Cardiac fibroblast (primary cell): ENCODE data around the gene LMLN.

ENCODE experiments used
- DNase-seq, 2 donors: peaks; one replicate each; pipeline versions ENCODE4 v3.0.0 to v3.0.0-alpha.2; 2010; ENCODE audit warnings: low read depth in 2 of 2
- H3K4me3 ChIP-seq, 2 donors: replicated peaks in 1 of 2; 1 replicate in 1 of 2; 2 replicates in 1 of 2; pipeline ENCODE4 v1.5.1; 2011; ENCODE audit warnings: low read depth in 2 of 2, low read length in 2 of 2, mild to moderate bottlenecking in 2 of 2, moderate library complexity in 1 of 2
- TF ChIP-seq, protein P1 (sequence below): IDR thresholded peaks from one replicate; pipeline ENCODE4 v1.5.1; 2011; ENCODE audit warnings: low read depth, mild to moderate bottlenecking, low read length, inconsistent platforms

LMLN gene

DNA sequence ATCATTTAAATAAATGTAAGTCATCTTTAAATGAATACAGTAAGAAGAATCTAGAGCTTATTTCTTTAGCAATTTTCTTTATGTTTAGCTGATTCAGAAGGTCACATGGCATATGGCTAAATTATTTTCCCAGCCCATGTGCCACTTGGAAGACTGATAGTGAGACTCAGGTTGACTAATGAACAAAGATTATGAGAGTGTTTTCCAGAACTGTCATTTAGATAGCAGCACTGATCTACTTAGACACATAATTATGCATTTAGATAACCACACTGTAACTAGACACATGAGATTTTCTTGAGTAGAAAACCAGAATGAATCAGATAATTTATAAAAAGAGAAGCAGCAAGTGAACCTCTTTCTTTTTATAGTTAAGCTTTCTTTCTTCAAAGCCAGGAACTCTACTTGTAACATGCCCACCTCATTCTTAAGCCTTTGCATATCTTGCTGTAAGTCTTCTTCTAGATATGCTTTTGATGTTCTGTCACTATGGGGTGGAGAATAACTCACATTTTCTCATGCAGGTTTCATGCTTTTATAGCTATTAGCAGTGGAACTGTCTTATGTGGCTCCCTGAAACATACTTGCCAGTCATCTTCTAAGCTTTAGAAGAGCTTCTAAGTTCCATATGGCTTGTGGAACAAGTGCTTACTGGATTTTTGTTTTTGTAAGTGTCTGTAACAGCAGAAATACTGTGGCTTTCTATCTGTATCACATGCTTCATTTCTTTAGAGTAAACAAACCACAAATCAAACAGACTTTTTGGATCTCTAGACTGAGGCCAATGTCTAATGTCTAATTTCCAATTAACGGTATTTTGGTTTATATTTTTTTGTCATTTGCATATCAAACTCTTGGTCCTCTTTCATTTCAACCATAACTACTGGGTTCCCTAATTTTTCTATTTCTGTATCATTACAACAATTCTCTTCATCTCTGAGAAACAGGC lies 101.4 kb downstream of the LMLN start:
- no peak overlapping the region for H3K4me3 ChIP-seq
- DNase-seq, result no peak
- TF ChIP-seq, protein P1, sequence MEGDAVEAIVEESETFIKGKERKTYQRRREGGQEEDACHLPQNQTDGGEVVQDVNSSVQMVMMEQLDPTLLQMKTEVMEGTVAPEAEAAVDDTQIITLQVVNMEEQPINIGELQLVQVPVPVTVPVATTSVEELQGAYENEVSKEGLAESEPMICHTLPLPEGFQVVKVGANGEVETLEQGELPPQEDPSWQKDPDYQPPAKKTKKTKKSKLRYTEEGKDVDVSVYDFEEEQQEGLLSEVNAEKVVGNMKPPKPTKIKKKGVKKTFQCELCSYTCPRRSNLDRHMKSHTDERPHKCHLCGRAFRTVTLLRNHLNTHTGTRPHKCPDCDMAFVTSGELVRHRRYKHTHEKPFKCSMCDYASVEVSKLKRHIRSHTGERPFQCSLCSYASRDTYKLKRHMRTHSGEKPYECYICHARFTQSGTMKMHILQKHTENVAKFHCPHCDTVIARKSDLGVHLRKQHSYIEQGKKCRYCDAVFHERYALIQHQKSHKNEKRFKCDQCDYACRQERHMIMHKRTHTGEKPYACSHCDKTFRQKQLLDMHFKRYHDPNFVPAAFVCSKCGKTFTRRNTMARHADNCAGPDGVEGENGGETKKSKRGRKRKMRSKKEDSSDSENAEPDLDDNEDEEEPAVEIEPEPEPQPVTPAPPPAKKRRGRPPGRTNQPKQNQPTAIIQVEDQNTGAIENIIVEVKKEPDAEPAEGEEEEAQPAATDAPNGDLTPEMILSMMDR, result no peak

DNA sequence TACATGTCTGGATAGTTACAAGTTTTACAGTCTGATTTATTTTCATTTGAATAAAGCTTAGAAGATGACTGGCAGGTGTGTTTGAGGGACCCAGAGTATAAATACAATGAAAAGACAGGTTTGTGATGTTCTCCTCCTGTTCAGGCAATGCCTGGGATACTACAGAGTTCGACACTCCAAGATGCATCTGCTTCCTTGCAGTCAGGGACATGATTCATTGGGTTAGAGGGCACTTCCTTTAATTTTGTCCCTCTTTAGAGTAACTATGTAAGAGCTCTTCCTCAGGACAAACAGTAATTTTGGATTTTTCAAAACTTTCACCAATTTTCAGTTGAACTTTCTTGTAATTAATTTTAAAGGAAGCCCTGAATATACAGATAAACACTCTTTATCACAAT lies 102.0 kb downstream of the LMLN start:
- no peak for DNase-seq
- H3K4me3 ChIP-seq, result no peak overlapping the region
- TF ChIP-seq, protein P1, result no peak

DNA sequence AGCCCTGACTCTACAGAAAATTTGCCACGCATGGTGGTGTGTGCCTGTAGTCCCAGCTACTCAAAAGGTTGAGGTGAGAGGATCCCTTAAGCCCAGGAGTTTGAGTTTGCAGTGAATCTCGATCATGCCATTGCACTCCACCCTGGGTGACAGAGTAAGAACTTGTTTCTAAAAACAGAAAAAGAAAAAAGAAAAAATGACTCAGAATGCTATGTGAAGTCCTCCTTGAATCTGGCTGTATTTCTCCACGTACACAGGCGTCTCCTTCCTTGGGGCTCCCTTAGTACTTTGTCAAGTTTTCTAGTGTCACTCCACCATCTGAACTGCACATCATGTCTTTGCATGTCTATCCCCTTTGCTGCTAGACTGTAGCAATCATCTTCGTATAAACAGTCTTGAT lies 104.4 kb downstream of the LMLN start:
- TF ChIP-seq, protein P1, result no peak
- no peak overlapping the region for H3K4me3 ChIP-seq
- DNase-seq, result no peak

DNA sequence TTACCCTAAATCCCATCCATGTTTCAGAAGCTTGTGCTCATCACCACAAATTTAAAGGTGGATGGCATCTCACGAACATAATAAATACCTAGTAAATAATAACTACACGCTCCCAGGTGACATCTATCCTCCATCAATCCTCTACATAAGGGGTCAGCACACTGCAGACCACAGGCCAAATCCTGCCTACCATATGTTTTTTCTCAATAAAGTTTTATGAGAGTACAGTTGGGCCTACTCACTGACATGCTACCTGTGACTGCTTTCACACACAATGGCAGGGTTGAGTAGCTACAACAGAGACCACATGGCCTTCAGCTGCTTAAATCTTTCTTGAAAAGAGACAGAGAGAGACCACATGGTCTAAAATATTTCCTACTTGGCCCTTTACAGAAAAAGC lies 105.9 kb downstream of the LMLN start:
- H3K4me3 ChIP-seq, result no peak overlapping the region
- TF ChIP-seq, protein P1, result no peak
- DNase-seq, result no peak

DNA sequence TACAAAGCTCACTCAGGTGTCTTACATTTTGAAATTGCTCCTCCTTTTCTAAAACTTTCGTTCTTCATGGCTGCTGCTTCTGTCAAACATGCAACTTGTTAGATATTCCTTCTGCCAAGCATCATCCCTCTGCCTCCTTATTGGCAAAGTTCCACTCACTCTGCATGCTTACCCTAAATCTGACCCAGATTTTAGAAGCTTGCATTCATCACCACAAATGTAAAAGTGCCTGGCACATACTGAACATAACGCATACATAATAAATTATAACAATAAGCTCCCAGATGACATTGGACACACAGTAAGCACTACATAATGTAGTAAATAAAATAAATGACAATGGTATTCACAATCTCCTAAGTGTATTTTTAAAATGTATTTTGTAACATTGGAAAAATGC lies 107.4 kb downstream of the LMLN start:
- no peak overlapping the region for H3K4me3 ChIP-seq
- TF ChIP-seq, protein P1, result no peak
- no peak for DNase-seq

DNA sequence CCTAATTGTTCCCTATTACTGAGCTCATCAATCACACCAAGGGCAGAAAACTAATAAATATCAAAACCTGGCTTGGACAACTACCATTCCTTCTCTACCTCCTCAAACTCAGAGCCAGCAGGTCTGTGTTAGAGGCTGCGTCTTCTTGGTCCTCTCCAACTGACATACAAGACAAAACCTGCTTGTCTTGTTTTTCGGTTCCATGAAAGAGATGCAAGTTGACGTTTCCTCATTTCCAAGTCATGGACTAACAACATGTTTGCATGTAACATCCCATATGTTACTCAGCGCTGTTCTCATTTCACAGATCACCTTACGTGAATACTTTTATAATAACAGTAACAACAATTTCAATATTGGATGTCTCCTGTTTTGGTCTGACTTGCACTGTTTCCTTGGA lies 110.9 kb downstream of the LMLN start:
- no peak for DNase-seq
- TF ChIP-seq, protein P1, result no peak
- H3K4me3 ChIP-seq, result no peak overlapping the region
